CD4-positive, alpha-beta T cell treated with Interleukin-17A for 4 hours (primary cell): ENCODE results near the gene CTNNA2.

Experiments
- DNase-seq: peaks from one replicate; pipeline ENCODE4 v3.0.0-alpha.2; 2020; ENCODE audit warnings: mixed read lengths

CTNNA2 gene

DNA sequence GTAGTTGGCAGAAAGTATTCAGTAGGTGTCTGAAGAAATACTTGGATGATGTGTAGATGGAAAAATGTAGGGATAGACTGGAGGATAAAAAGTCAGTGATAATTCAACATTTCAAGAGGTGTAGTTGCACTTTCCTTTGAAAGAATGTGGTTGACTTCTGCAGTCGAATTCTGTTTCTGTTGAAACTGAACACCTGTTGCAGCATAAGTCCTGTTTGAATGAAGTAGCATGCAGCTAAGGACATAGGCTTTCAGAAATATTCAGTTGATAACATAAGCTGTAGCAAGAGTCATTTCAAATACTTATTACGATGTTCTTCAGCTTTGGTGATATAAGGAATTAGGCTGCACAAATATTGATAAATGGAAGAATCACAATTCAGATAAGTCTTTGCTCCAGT, 1129.6 kb downstream of the CTNNA2 start:
- no peak for DNase-seq

DNA sequence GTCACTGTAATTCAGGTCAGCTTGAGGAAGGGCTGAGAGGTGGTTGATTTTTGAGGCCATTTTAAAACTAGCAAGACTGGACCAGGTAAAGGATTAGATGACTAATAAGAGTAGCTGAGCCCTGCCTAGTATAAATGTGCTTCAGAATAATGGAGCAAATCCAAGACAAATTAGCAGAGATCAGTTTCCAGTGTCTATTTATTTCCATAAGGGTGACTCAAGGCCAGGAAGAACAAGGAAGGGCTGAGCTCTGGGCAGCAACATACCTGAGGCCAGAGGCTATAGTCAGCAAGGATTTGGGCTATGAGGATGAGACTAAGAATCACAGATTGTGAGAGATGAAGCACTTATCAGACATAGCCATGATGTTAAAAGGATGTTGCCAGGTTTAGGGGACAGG, 1130.7 kb downstream of the CTNNA2 start:
- no peak for DNase-seq

DNA sequence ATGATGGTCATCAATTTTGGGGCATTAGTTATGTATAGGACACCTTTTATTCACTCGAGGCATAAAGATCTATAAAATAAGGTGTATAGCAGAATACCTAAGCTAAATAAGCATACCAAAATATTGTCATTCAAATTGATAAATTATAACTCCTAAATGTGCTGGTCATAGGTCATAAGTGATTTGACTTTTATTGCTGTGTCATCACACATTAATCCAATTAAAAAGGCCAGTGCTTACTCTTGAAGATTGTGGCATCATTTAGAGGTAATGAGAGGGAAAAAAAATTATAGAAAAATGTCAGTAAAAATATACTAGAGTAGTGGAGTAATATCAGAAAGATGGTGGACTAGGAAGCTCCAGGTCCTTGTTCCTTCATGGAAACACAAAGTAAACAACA, 1138.6 kb downstream of the CTNNA2 start:
- no peak for DNase-seq

DNA sequence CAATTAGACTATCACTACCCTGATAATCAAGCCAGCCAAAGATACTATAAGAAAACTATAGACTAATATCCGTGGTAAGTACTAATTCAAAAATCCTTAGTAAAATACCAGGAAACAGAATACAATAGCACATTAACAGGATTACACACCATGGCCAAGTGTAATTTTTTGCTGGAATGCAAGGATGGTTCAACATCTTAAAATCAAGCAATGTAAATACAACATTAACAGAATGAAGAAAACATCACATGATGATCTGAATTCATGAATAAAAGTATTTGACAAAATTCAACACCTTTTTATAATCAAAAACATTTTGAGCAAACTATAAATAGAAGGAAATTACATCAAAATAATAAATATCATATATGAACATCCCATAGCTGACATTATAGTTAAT, 1142.4 kb downstream of the CTNNA2 start:
- DNase-seq = no peak

DNA sequence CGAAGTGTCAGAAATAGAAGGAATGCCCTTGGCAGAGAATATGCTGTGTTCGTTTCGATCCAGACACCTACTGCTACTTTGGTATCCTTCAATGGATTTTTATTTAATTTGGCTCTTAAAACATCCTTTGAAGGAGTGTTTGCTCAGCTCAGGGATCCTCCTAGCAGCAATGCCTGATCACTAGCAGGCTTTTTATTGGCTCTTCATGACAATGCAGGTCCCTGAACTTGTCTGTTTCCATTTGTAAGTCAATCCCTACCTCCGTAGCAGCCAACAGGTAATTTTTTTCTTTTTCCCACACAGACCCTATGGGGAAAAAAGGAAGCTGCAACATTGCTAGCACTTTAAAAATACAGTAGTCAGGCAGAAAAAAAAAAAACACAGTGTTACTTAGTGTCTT, 1157.9 kb downstream of the CTNNA2 start:
- no peak for DNase-seq

DNA sequence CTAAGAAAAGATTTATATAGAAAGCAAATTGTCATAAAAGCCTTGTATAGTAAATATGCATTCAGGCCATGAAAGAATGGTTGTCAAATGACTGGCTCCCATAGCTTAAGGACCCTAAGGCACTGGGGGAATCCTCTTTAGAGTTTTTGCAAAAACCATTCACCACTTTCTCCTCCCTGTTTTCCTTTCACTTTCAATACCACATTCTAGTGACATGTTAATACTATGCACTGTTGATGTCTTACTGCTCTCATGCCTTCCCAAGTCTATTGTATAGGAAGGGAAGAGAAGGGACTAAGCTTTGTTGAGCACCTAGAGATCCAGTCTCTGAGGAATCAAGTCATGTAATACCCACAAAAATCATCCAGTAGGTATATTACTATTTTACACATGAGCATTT, 1174.7 kb downstream of the CTNNA2 start:
- DNase-seq = no peak

DNA sequence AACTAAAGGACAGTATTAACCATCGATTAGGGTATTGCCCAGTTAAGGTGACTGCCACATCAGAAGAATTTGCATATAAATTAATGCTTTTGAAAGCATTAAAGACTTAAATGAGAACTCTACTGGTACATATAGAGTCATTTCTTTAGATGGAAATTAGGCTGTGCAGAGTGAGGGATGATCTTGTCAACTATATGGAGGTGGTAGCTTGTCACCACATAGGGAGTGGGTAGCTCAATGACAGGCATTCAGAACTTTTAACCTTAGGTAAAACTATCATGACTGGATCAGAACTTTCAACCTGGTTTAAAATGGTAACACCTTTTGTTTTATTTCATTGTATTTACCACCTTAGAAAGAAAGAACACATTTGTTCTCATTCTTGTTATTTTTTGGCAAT, 1176.3 kb downstream of the CTNNA2 start:
- no peak for DNase-seq
